ENCODE measurements around the gene OR4D9. TPM values are rescaled to one million over a fixed set of nuclear protein-coding genes. Genes with fewer than 3 reads are reported as not detected.

OR4D9 gene
- total RNA-seq, 1 donor: not detected

DNA sequence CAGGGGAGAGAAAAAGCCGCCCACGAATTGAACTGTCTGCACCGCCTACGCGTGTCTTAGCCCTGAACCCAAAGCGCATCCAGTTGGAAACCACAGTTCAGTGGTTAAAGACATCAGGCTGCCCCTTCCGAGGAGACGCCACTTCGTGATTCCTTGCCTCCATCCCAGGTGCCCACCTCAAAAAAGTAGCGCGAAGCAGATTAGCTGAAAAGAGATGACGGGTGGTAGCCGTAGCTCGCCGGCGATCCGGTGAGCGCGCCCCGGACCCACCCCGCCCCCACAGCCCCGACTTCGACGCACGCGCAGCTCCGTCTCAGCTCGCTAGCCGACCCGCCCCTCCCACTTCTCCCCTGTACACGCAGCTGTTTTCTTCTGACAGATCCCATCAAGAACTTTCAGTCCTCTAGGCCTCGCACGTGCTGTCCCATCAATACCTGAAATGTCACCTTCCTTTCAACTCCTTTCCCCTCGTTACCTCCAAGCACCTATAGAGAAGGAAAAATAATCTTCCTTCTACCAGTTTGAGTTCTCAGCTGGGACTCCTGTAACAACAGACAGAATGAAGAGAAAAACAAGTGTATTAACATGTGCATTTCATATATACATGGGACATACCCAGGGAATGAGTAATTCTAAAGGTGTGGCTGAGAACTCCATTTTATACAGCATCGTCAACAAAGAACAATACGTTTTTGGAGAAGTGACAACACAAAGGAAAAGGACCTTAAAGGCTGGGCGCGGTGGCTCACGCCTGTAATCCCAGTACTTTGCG is 49.5 kb downstream of the OR4D9 start:
- peak; percentile 79 for DNase-seq (ENCODE audit: low read depth)
- peak overlapping the region; percentile 100 for H3K4me3 ChIP-seq (ENCODE audit: low read depth, low read length)
- TF ChIP-seq, protein P1, sequence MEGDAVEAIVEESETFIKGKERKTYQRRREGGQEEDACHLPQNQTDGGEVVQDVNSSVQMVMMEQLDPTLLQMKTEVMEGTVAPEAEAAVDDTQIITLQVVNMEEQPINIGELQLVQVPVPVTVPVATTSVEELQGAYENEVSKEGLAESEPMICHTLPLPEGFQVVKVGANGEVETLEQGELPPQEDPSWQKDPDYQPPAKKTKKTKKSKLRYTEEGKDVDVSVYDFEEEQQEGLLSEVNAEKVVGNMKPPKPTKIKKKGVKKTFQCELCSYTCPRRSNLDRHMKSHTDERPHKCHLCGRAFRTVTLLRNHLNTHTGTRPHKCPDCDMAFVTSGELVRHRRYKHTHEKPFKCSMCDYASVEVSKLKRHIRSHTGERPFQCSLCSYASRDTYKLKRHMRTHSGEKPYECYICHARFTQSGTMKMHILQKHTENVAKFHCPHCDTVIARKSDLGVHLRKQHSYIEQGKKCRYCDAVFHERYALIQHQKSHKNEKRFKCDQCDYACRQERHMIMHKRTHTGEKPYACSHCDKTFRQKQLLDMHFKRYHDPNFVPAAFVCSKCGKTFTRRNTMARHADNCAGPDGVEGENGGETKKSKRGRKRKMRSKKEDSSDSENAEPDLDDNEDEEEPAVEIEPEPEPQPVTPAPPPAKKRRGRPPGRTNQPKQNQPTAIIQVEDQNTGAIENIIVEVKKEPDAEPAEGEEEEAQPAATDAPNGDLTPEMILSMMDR (IDR thresholded peaks at IDR 0.05; ENCODE audit: insufficient read depth, low read length): no peak

DNA sequence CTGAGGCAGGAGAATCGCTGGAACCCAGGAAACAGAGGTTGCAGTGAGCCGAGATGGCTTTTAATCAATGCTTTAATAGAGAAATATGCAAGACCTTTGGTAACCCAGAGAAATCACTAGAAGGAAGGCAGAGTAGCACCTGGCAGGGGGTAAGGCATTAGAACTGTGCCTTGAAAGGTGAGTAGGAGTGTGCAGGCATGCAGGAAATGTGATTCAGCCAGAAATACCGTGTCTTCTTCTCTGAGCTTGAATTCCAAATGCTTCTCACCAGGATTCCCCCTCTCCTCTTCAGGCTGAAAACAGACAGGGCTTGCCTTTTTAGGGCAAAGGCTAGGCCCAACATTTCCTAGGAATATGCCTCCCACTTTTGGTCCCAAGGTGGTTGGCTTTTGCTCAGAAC is 51.0 kb downstream of the OR4D9 start:
- no peak for DNase-seq (ENCODE audit: low read depth)
- no peak overlapping the region for H3K4me3 ChIP-seq (ENCODE audit: low read depth, low read length)
- TF ChIP-seq, protein P1 (IDR thresholded peaks at IDR 0.05; ENCODE audit: insufficient read depth, low read length): no peak

Other genes with a start within 250 kb of the OR4D9 start
- not detected in 2 replicates for gene OR5AN1, start 152.6 kb upstream of the OR4D9 start, total RNA-seq (ENCODE audit: low replicate concordance)
- gene OR5A2, start 85.1 kb upstream of the OR4D9 start, total RNA-seq (ENCODE audit: low replicate concordance): under 0.01 TPM in 1 of 2 replicates, not detected in the other
- not detected in 2 replicates for gene OR5A1, start 75.1 kb upstream of the OR4D9 start, total RNA-seq (ENCODE audit: low replicate concordance)
- gene OR4D6, start 54.6 kb upstream of the OR4D9 start, total RNA-seq (ENCODE audit: low replicate concordance): not detected in 2 replicates
- not detected in 2 replicates for gene OR4D10, start 38.2 kb upstream of the OR4D9 start, total RNA-seq (ENCODE audit: low replicate concordance)
- not detected in 2 replicates for gene OR4D11, start 8.0 kb upstream of the OR4D9 start, total RNA-seq (ENCODE audit: low replicate concordance)
- gene OSBP, start 104.2 kb downstream of the OR4D9 start, total RNA-seq (ENCODE audit: low replicate concordance): 27.3 and 35.5 TPM in 2 replicates
- gene PATL1, start 157.5 kb downstream of the OR4D9 start, total RNA-seq (ENCODE audit: low replicate concordance): 19.1 and 25.6 TPM in 2 replicates
- gene OR10V1, start 202.3 kb downstream of the OR4D9 start, total RNA-seq (ENCODE audit: low replicate concordance): not detected in 2 replicates
- gene STX3, start 243.8 kb downstream of the OR4D9 start, total RNA-seq (ENCODE audit: low replicate concordance): 17.9 and 69.6 TPM in 2 replicates